ENCODE results near the gene STARD6.

DNA sequence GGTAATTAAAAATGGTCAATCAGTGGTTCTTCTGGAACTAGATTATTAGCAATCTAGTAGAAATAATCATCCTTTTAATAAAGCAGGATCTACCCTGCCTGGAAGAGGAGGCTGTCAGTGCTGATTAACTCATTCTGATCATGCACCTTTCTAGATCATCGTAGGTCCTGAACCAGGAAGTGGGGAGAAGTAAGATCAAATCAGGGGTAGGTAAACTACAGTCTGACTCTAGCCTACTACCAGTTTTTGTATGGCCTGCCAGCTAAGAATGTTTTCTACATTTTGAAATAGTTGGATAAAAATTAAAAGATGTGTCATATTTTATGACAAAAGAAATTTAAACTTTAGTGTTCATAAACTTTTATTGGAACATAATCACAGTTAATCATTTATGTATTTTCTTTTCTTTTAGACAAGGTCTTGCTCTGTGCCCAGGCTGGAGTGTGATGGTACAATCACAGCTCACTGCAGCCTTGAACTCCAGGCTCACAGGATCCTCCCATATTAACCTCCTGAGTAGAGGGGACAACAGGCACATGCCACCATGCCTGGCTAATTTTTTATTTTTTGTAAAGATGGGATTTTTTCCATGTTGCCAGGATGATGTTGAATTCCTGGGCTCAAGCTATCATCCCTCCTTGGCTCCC is 36.1 kb upstream of the STARD6 start:
- TF ChIP-seq, protein P1, sequence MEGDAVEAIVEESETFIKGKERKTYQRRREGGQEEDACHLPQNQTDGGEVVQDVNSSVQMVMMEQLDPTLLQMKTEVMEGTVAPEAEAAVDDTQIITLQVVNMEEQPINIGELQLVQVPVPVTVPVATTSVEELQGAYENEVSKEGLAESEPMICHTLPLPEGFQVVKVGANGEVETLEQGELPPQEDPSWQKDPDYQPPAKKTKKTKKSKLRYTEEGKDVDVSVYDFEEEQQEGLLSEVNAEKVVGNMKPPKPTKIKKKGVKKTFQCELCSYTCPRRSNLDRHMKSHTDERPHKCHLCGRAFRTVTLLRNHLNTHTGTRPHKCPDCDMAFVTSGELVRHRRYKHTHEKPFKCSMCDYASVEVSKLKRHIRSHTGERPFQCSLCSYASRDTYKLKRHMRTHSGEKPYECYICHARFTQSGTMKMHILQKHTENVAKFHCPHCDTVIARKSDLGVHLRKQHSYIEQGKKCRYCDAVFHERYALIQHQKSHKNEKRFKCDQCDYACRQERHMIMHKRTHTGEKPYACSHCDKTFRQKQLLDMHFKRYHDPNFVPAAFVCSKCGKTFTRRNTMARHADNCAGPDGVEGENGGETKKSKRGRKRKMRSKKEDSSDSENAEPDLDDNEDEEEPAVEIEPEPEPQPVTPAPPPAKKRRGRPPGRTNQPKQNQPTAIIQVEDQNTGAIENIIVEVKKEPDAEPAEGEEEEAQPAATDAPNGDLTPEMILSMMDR (conservative IDR thresholded peaks at IDR 0.05 in 1 of 2, IDR thresholded peaks at IDR 0.05 in 1 of 2; ENCODE audit: low read depth in 1 of 2, low read length in 2 of 2), result no peak
- no peak for TF ChIP-seq EZH2 (IDR thresholded peaks at IDR 0.05; ENCODE audit: low read length, missing control alignments)

Measured in fibroblast of lung (primary cell).